Upper lobe of left lung (tissue), 6 donors: ENCODE results near the gene PFKP. TPM values are rescaled to one million over a fixed set of nuclear protein-coding genes. Genes with fewer than 3 reads are reported as not detected.
A peak's percentile ranks its signal among the peaks of the same experiment; 100 is the strongest.

Source experiments
- ATAC-seq, 2 donors: fragments of 200-7000 bp; cut with Tn5 transposase; one replicate each; pipeline ENCODE4 v1.9.1; 2022; ENCODE audit warnings: mild to moderate bottlenecking in 2 of 2, moderate library complexity in 2 of 2; ENCODE audit not compliant: low FRiP score in 2 of 2
- DNase-seq, 2 donors: peaks; one replicate each; pipeline ENCODE4 v3.0.0-alpha.2; 2019 to 2020
- H3K27ac ChIP-seq, 4 donors: fragments of 200-600 bp; sonication (generic); one replicate each; pipeline ENCODE4 v1.5.1; 2016 to 2019
- H3K27me3 ChIP-seq, 4 donors: fragments of 200-600 bp; sonication (generic); one replicate each; pipeline ENCODE4 v1.5.1; 2017 to 2019
- H3K36me3 ChIP-seq, 4 donors: fragments of 200-600 bp; sonication (generic); one replicate each; pipeline ENCODE4 v1.5.1; 2016 to 2019
- H3K4me1 ChIP-seq, 4 donors: fragments of 200-600 bp; sonication (generic); one replicate each; pipeline ENCODE4 v1.5.1; 2018 to 2019
- H3K4me3 ChIP-seq, 4 donors: fragments of 200-600 bp; sonication (generic); one replicate each; pipeline ENCODE4 v1.5.1; 2017 to 2019; ENCODE audit warnings: mild to moderate bottlenecking in 2 of 4, moderate library complexity in 1 of 4
- H3K9me3 ChIP-seq, 4 donors: fragments of 200-600 bp; sonication (generic); one replicate each; pipeline ENCODE4 v1.5.1; 2018 to 2019
- EP300 ChIP-seq, 4 donors: sonication (generic); formaldehyde crosslinking; IDR thresholded peaks; one replicate each; pipeline ENCODE4 v1.5.1; 2017; ENCODE audit warnings: antibody characterized with exemption in 4 of 4, control low read depth in 2 of 4
- POLR2A ChIP-seq, 4 donors: fragments of 450-650 bp; IDR thresholded peaks; one replicate each; pipeline ENCODE4 v1.5.1; 2016 to 2017; ENCODE audit warnings: antibody characterized with exemption in 4 of 4, mild to moderate bottlenecking in 2 of 4
- POLR2AphosphoS5 ChIP-seq, 2 donors: sonication (generic); formaldehyde crosslinking; IDR thresholded peaks; one replicate each; pipeline ENCODE4 v1.5.1; 2017; ENCODE audit warnings: antibody characterized with exemption in 2 of 2
- WGBS, 2 donors: methylation state at CpG; one replicate each; pipeline ENCODE4 v1.1.5; 2017 to 2018; 5-methylcytosine and 5-hydroxymethylcytosine counted together
- total RNA-seq, 6 donors: library from RNA; depleted of rRNA in 4 of 6; stranded (reverse); fragments of >200 nt in 4 of 6; gene quantifications; one replicate each; pipeline versions ENCODE4 v1.1.0 to v1.2.1, GENCODE V29; 2016 to 2021
- TF ChIP-seq, protein P1 (sequence below), 6 experiments: fragments of 450-650 bp in 4 of 6; fragments of 200-600 bp in 2 of 6; sonication (generic) in 2 of 6; IDR thresholded peaks; one replicate each; pipeline ENCODE4 v1.5.1; 2016 to 2019; ENCODE audit warnings: antibody characterized with exemption in 6 of 6
- donor health status: DM: no; HTN: no; CAD: no; lungs with moderate emphysema.
- donor health status: DM: no; HTN: yes; CAD: no; lungs with severe emphysema.

Gene PFKP
- total RNA-seq, 6 donors from 2014 or later, result 18.9 to 42.1 (median 30.8) TPM

DNA sequence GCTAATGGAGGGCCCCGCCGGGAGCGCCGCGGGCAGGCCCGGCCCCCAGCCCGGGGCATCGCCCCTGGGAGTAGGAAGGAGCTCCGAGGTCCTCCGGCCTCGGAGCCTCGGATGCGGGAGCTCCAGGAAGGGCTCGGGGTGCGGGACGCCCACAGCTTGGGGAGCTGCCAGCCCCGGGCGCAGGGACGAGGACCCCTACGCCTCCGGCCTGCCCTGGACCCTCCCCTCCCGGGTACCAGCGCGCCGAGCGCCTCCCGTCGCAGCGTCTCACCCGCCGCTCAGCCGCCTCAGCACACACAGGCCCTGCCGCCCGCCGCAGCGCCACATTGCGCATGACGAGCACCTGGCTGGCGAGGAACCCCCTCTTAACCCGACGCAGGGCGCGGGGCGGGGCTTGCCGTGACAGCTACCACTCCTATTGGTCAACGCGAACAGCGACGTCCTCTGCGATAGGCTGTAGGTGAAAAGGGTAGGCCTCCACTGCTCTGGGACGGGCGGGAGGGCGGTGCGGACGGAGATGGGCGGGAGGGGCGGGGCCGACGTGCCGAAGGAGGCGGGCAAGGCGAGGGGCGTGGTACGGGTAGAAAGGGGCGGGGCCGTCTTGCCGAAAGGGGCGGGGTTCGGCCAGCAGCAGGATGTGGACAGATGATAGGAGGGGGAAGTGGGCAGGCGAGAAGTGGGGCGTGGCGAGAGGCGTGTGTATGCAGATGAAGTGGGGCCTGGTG lies 105.3 kb downstream of the PFKP start, which contains the start of gene PITRM1:
TSS of gene PITRM1 (minus strand) at position 337 of the 725 bp plus-strand sequence. CDS start at position 327, 10 bp downstream.
- Histone ChIP-seq H3K4me3 (peak within 1 kb of the TSS; percentile 65 to 96 (median 94)), H3K27ac (peak within 1 kb of the TSS; percentile 88 to 95 (median 89)), H3K36me3 (peaks cover 4 to 25% (median 22%) of the 10 kb centered on the region in 4 donors), H3K4me1 (peaks cover 11 to 27% (median 14%) of the 10 kb centered on the region in 4 donors), H3K9me3 (no peaks in the 10 kb centered on the region), H3K27me3 (no peaks in the 10 kb centered on the region)
- ATAC-seq, result peak; percentile 97
- DNase-seq, result peak; percentile 99 to 100
- 0% methylated on average over 18 to 24 of the region's 73 CpGs for WGBS, 2 donors
- TF ChIP-seq POLR2A (IDR thresholded peaks at IDR 0.05) (peak; percentile 88 to 99 (median 98)), POLR2AphosphoS5 (IDR thresholded peaks at IDR 0.05) (peak; percentile 100), EP300 (IDR thresholded peaks at IDR 0.05) (peak in 1 of 4 donors; percentile 79)
- TF ChIP-seq, protein P1, sequence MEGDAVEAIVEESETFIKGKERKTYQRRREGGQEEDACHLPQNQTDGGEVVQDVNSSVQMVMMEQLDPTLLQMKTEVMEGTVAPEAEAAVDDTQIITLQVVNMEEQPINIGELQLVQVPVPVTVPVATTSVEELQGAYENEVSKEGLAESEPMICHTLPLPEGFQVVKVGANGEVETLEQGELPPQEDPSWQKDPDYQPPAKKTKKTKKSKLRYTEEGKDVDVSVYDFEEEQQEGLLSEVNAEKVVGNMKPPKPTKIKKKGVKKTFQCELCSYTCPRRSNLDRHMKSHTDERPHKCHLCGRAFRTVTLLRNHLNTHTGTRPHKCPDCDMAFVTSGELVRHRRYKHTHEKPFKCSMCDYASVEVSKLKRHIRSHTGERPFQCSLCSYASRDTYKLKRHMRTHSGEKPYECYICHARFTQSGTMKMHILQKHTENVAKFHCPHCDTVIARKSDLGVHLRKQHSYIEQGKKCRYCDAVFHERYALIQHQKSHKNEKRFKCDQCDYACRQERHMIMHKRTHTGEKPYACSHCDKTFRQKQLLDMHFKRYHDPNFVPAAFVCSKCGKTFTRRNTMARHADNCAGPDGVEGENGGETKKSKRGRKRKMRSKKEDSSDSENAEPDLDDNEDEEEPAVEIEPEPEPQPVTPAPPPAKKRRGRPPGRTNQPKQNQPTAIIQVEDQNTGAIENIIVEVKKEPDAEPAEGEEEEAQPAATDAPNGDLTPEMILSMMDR (IDR thresholded peaks at IDR 0.05), result no peak

DNA sequence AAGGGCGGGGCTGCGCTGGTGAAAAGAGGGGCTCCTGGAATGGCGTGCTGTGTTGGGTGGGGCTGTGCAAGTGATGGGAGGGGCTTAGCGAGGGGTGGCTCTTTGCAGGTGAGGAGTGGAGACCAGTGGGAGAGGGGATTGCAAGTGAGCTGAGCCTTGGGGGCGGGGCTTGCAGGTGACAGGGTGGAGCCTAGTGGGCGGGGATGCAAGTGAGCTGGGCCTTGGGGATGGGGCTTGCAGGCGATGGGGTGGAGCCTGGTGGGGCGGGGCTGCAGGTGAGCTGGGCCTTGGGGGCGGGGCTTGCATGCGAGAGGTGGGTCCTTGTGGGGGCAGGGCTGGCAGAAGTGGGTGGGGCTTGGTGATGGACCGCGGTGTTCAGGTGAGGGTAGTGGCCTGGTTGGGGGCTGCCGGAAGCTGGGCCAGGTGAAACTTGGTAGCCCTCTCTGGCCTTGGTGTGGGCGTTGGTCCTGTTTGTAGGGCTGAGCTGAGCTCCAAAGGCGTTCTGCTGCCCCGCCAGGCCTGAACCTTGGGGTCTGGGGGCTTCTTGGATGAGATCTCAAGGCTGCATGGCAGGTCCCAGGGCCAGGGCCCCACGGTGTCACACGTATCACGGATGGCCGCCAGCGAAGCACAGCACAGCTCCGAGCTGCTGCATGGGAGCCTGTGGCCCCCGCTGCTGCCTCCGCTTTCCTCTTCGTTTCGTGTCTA lies 106.0 kb downstream of the PFKP start:
- H3K9me3 ChIP-seq, result no peaks in the 10 kb centered on the region
- H3K27me3 ChIP-seq, result no peaks in the 10 kb centered on the region
- TF ChIP-seq, protein P1 (IDR thresholded peaks at IDR 0.05), result no peak
- DNase-seq, result peak; percentile 94 to 98
- H3K4me3 ChIP-seq, result peak overlapping the region in 3 of 4 donors; percentile 91 to 96 (median 96)
- peaks cover 11 to 27% (median 14%) of the 10 kb centered on the region in 4 donors for H3K4me1 ChIP-seq
- H3K36me3 ChIP-seq, result peaks cover 4 to 18% (median 16%) of the 10 kb centered on the region in 4 donors
- ATAC-seq, result peak; percentile 49 to 87
- peak overlapping the region in 2 of 4 donors; percentile 88 to 95 for H3K27ac ChIP-seq
- WGBS, 2 donors, result 1 to 39% methylated on average over 6 to 24 of the region's 26 CpGs

DNA sequence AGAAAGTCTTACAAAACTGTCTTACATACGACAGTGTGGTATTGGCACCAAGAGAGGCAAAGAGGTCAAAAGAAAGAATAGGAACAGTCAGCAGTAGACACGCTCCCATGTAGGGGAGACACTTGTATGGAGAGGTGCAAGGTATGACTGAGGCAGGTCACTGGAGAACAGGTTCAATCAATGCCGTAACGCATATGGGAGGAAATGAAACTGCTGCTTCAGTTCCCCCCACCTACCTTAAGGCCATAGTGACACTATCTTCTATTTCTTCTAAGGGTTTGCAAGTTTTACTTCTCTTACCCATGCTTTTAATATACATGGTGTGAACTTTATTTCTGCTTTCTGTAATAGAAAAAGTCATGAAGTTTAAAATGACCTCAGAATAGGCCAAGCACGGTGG lies 110.7 kb downstream of the PFKP start:
- Histone ChIP-seq H3K4me3 (no peak overlapping the region), H3K36me3 (no peaks in the 10 kb centered on the region), H3K4me1 (peaks cover 2 to 12% (median 6%) of the 10 kb centered on the region in 4 donors), H3K27me3 (no peaks in the 10 kb centered on the region), H3K27ac (no peak overlapping the region), H3K9me3 (no peaks in the 10 kb centered on the region)
- ATAC-seq (no peak), DNase-seq (no peak)
- TF ChIP-seq POLR2AphosphoS5 (IDR thresholded peaks at IDR 0.05) (no peak), EP300 (IDR thresholded peaks at IDR 0.05) (no peak), POLR2A (IDR thresholded peaks at IDR 0.05) (no peak)
- TF ChIP-seq, protein P1 (IDR thresholded peaks at IDR 0.05), result no peak
- 84 to 85% methylated on average over 5 of the region's 5 CpGs for WGBS, 2 donors

DNA sequence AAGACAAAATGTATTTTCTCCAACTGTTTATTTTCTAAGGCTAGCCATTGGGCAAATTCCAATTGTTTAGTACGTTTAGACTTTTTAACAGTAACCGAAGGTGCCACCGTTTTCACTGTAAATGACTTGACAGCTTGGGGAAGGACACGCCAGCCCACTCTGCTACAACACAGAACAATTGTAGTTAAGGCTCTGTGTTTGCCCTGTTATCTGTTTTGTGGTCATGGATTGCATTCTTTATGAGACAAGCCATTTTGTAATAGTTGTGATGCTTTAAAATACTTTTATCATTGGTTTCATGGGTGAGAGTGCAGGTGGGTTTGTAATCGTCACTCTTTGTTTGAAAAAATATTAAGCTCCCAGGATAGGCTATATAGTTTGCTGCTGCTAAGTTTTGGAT lies 111.8 kb downstream of the PFKP start:
- ATAC-seq (no peak), DNase-seq (no peak)
- H3K27me3 ChIP-seq, result no peaks in the 10 kb centered on the region
- H3K36me3 ChIP-seq, result no peaks in the 10 kb centered on the region
- peaks cover 0 to 5% (median 0%) of the 10 kb centered on the region in 4 donors for H3K4me1 ChIP-seq
- no peaks in the 10 kb centered on the region for H3K9me3 ChIP-seq
- WGBS, 2 donors, result 84 to 88% methylated on average over 5 of the region's 5 CpGs
- no peak for TF ChIP-seq EP300 (IDR thresholded peaks at IDR 0.05)
- TF ChIP-seq POLR2A (IDR thresholded peaks at IDR 0.05), result no peak
- TF ChIP-seq POLR2AphosphoS5 (IDR thresholded peaks at IDR 0.05), result no peak
- TF ChIP-seq, protein P1 (IDR thresholded peaks at IDR 0.05), result no peak
- no peak overlapping the region for H3K27ac ChIP-seq
- H3K4me3 ChIP-seq, result no peak overlapping the region
